HK-2 (cell line): Measurements from ENCODE around the gene PPP1R11.
A peak's percentile ranks its signal among the peaks of the same experiment; 100 is the strongest.
"Not testable (repeated sequence)": the region's sequence is repeated elsewhere in the genome, so short reads cannot be mapped to it uniquely, and the experiment has no call there.

Source experiments
- DNase-seq: peaks from one replicate; pipeline ENCODE4 v3.0.0-alpha.2; 2018; ENCODE audit not compliant: unreplicated experiment

Gene PPP1R11, protein sequence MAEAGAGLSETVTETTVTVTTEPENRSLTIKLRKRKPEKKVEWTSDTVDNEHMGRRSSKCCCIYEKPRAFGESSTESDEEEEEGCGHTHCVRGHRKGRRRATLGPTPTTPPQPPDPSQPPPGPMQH

GRCh38 chr6:30066577-30067459 lies at the start of gene PPP1R11:
PPP1R11 (plus strand) TSS chr6:30067198; CDS start chr6:30067411, 213 bp downstream.
- peak; percentile 98 for DNase-seq

GRCh38 chr6:30019819-30020218 lies 47.2 kb upstream of the PPP1R11 start:
- no peak for DNase-seq

- no peak for DNase-seq
These were observed 46.4 kb upstream of the PPP1R11 start for GRCh38 chr6:30020626-30021025.

DNA sequence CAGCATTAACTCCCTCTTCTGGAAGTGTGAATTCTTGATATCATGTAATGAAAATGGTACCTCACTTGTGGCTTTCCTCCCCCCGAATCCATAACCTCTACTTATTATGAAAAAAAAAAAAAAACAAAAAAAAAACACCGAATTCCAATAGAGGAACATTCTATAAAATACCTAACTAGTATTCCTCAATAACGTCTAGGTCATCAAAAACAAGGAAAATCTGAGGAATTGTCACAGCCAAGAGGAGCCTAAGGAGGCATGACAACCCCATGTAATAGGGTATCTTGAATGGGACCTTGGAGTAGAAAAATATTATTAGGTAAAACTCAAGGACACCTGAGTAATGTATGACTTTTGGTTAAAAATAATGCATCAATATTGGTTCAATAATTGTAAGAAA lies 44.8 kb upstream of the PPP1R11 start:
- DNase-seq: no peak

GRCh38 chr6:30022712-30023111 lies 44.3 kb upstream of the PPP1R11 start:
- not testable (repeated sequence) for DNase-seq

GRCh38 chr6:30025186-30025585 lies 41.8 kb upstream of the PPP1R11 start:
- no peak for DNase-seq

DNA sequence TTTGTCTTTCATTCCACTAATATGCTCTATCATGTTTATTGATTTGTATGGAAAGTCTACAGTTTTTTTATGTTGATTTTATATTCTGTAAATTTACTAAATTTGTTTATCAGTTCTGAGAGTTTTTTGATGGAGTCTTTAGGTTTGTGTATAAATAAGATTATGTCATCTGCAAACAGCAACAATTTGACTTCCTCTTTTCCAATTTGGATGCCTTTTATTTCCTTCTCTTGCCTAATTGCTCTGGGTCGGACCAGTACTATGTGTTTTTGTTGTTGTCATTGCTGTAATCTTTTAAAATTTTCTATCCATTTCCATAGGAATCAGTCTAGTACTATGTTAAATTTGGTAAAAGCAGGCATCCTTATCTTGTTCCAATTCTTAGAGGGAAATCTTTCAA lies 37.4 kb upstream of the PPP1R11 start:
- DNase-seq: no peak

DNA sequence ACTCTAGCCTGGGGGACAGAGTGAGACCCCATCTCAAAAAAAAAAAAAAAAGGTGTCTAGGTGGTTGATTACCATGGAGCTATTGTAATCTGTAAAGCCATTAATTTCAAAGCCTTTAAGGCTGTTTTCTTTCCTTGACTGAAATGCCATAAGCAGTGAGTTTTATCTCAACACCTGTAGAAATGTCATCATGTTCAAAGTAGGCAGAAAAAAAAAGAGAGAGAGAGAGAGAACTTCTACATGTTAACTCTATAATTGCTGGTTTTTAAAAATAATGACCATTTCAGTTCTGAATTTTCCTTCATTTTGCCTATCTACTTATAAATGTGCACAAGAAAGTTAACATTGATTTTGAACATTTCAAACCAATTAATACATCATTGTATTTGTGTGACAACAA lies 35.6 kb upstream of the PPP1R11 start:
- no peak for DNase-seq

- DNase-seq: not testable (repeated sequence)
These were observed 33.6 kb upstream of the PPP1R11 start for GRCh38 chr6:30033440-30033839.

GRCh38 chr6:30035784-30036183 lies 31.2 kb upstream of the PPP1R11 start:
- DNase-seq: no peak

DNA sequence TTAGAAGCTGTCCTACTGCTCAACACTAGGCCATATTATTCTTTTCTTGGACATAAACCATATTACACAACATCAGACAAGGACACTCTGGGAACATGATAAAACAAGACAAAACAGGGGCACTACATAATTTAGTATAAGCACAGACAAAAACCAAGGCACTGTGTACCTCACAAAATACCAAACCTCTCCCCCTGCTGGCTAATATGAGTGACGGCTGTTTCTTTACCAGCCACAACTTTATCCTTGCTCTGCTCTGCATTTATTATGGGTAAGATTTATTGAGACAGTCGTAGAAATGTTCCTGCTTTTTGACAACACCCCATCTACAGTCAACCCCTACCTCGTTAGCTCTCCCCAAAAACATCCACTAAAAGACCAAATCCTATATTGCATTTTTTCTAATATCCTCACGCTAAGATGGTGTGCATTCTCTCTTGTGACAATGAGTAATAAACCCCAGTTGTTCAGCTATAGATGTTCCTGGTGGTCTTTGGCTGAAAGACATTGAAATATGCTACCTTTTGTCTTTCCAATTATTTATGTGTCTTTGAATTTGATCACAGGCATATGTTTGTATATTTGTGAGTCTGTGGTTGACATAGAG lies 29.7 kb upstream of the PPP1R11 start:
- DNase-seq: no peak

DNA sequence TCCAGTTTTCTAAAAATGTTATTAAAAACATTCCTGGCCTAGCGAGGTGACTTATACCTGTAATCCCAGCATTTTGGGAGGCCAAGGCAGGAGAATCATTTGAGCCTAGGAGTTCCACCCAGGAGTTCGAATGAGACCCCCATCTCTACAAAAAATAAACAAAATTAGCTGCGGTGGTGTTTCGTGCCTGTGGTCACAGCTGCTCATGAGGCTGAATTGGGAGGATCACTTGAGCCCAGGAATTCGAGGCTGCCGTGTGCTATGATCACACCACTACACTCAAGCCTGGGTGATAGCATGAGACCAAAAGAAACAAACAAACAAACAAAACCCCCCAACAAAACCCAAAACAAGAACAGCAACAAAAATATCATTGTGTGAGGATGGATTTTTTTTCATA lies 25.8 kb upstream of the PPP1R11 start:
- DNase-seq: no peak

DNA sequence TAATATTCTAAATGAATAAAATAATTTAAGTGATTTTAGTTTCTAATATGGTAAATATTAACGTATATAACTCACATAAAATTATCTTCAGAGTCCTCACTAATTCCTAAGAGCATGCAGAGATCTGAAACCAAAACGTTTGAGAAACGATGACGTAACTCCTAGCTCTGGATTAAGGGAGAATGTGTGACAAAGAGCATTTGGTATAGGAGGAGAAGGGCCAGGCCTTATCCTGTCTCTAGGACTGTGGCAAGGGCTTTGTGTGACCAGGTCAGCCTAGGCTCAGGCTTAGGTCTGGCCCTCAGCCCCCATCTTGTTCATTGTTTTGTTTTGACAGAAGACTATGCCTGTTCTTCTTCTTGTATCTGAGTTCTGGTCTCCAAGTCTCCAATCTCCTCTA lies 25.2 kb upstream of the PPP1R11 start:
- no peak for DNase-seq

DNA sequence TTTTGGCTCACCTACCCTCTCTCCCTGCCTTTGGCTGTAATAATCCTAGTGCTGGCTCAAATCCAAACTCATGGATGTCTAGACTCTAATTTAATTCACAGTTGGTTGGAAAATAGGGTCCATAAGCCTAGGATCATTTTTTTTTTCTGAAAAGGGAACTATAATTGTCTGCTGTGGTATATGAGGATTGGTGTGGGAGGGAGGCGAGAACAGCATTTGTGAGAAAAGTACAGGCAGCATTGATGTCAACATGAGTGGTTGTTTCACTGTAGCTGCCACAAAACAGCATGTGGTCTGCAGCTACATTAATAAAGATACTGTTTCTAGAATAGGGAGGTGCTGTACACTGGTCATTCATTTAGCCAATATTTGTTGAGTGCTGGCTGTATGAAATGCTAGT lies 24.5 kb upstream of the PPP1R11 start:
- DNase-seq: no peak

- no peak for DNase-seq
These were observed 24.1 kb upstream of the PPP1R11 start for GRCh38 chr6:30042914-30043313.

- no peak for DNase-seq
These were observed 23.3 kb upstream of the PPP1R11 start for GRCh38 chr6:30043744-30044143.

DNA sequence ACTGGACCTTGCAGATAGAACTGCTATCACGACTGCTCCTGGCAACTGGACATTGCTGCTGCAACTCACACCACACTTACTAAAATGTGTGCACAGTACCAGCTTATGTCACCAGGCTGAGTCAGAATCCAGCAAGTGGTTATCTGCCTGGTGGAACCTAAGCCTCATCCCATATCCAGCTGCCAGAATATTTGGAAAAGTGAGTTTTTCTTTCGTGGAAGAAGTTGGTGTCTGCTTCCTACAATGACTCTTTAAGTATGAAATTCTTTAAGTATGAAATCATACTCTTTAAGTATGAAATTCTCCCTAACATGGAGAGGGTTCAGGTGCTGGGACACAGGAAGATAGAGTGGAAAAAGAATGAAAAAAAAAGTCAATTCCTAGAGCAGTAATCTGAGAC lies 22.4 kb upstream of the PPP1R11 start:
- DNase-seq: no peak

GRCh38 chr6:30047220-30047619 lies 19.8 kb upstream of the PPP1R11 start:
- DNase-seq: no peak

- DNase-seq: no peak
These were observed 13.3 kb upstream of the PPP1R11 start for GRCh38 chr6:30053682-30054081.

DNA sequence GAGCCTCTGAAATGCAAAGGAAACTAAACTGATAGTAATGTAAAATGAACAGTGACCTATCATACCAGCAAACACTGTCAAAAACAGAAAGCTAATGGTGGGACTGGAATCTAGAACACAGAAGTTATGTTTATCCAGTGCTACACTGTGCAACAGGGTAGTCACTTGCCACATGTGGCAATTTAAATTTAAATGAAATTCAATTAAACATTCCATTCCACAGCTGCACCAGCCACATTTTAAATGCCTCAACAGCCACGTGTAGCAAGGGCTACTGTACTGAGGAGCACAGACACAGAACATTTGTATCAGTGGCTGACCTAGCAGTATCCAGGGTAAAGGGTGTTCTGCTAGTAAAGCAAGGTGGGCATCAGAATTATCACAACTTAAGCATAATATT lies 11.5 kb upstream of the PPP1R11 start:
- DNase-seq: no peak

DNA sequence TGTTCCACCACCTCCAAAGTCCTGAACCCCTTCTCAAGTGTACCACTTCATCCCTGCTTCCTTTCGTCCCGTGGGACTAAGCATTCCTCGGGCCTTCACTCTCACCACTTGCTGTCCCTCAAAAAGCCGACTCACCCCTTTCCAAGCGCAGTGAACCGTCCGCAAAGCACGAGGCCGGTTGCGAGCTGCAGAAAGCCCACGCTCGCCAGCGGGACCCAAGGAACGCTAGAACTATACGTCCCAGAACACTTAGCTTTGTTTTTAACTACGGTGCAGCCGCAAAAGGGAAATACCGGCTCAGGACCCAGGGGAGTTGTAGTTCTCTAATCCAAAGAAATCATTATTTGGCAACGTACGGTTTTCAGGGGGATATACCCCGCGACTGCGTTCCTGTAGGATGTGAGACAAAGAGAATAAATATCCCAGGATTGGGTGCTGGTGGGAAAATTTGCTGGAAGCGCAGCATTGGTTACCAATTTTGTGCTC lies 6.3 kb upstream of the PPP1R11 start:
- peak; percentile 44 for DNase-seq

DNA sequence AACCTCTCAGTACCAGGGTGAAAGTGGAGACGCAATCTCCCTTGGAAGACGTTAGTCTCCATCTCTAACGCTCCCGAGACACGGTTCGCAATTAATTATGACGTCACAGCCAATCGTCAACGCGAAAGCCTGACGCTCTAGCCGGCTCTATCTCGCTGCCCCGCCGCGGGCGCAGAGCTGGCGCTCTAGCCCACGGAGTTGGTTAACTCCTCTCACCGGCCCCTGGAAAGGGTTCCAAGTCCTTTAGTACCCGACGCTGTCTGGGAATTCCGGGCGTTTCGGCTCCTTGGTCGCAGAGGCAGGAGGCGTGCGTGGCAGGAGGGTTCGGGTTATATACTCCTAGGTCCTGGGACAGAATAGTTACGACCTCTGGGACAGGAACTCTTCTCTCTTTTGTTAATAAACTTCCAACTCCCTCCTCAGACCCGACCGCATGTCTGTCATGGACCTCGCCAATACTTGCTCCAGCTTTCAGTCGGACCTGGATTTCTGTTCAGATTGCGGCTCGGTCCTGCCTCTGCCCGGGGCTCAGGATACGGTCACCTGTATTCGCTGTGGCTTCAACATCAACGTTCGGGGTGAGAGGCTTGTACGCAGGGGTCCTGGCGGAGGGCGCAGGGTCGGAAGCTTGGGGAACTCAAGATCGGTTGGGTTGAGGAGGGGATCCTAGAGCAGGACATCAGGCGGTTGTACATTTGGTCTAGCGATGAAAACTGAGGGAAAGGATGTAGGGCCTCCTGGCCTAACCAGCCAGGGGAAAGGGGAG lies 5.7 kb upstream of the PPP1R11 start, which contains the start of gene POLR1H:
TSS of gene POLR1H (plus strand) at position 174 of the 766 bp plus-strand sequence. CDS start at position 434, 260 bp downstream.
- DNase-seq: peak; percentile 91
